Parathyroid adenoma (tissue), 2 donors: Measurements from ENCODE around the gene PARP2.

Experiments used
- H2AFZ ChIP-seq: fragments of 300-600 bp; sonication (generic); one replicate; pipeline ENCODE4 v1.7.0; 2017; ENCODE audit warnings: antibody characterized with exemption, mild to moderate bottlenecking
- H3K27ac ChIP-seq: fragments of 300-600 bp; sonication (generic); one replicate; pipeline ENCODE4 v1.7.0; 2017
- H3K27me3 ChIP-seq: fragments of 300-600 bp; sonication (generic); one replicate; pipeline ENCODE4 v1.7.0; 2017; ENCODE audit warnings: low read length; ENCODE audit not compliant: control insufficient read depth, insufficient read depth
- H3K36me3 ChIP-seq: fragments of 300-600 bp; sonication (generic); one replicate; pipeline ENCODE4 v1.7.0; 2017; ENCODE audit warnings: low read length; ENCODE audit not compliant: control insufficient read depth, insufficient read depth
- H3K4me1 ChIP-seq: fragments of 300-600 bp; sonication (generic); one replicate; pipeline ENCODE4 v1.7.0; 2017; ENCODE audit warnings: control low read depth
- H3K4me2 ChIP-seq: fragments of 300-600 bp; sonication (generic); one replicate; pipeline ENCODE4 v1.7.0; 2017; ENCODE audit warnings: low read length
- H3K4me3 ChIP-seq: fragments of 300-600 bp; sonication (generic); one replicate; pipeline ENCODE4 v1.7.0; 2017; ENCODE audit warnings: low read depth, low read length
- H3K79me2 ChIP-seq: fragments of 300-600 bp; sonication (generic); one replicate; pipeline ENCODE4 v1.7.0; 2017; ENCODE audit warnings: control low read depth
- H3K9ac ChIP-seq: fragments of 300-600 bp; sonication (generic); one replicate; pipeline ENCODE4 v1.7.0; 2017; ENCODE audit warnings: mild to moderate bottlenecking
- H3K9me3 ChIP-seq: fragments of 300-600 bp; sonication (generic); one replicate; pipeline ENCODE4 v1.7.0; 2017; ENCODE audit warnings: low read length; ENCODE audit not compliant: control insufficient read depth
- TF ChIP-seq, protein P1 (sequence below): fragments of 300-600 bp; sonication (generic); IDR thresholded peaks from one replicate; pipeline ENCODE4 v1.7.0; 2017; ENCODE audit warnings: antibody characterized with exemption, mild to moderate bottlenecking
- donor health status: primary hyperparathyroidism.

PARP2 gene

DNA sequence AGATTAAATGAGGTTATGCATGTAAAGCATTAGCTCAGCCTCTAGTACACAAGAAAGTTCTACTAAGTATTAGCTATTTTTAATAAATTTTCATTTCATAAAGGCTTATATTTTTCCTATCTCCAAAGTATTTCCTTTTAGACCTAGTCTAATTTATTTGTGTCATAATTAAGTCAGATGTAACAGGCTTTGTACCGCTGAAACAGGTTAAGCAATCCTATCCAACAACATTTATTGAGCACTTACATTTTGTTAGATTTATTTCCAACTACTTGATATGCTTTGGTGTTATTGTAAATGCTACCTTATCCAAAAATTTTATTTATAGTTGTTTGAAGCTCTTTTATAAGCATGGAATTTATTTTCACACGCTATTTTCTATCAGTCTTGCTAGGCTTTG, 1.8 kb upstream of the PARP2 start:
- Histone ChIP-seq H3K4me1 (no peaks in the 10 kb centered on the region), H3K27ac (peak overlapping the region; percentile 88), H3K9ac (no peak overlapping the region), H3K9me3 (no peaks in the 10 kb centered on the region), H3K36me3 (no peaks in the 10 kb centered on the region), H3K4me3 (peak overlapping the region; percentile 85), H2AFZ (peak overlapping the region; percentile 93), H3K79me2 (no peaks in the 10 kb centered on the region), H3K4me2 (peak overlapping the region; percentile 73), H3K27me3 (no peaks in the 10 kb centered on the region)
- TF ChIP-seq, protein P1, sequence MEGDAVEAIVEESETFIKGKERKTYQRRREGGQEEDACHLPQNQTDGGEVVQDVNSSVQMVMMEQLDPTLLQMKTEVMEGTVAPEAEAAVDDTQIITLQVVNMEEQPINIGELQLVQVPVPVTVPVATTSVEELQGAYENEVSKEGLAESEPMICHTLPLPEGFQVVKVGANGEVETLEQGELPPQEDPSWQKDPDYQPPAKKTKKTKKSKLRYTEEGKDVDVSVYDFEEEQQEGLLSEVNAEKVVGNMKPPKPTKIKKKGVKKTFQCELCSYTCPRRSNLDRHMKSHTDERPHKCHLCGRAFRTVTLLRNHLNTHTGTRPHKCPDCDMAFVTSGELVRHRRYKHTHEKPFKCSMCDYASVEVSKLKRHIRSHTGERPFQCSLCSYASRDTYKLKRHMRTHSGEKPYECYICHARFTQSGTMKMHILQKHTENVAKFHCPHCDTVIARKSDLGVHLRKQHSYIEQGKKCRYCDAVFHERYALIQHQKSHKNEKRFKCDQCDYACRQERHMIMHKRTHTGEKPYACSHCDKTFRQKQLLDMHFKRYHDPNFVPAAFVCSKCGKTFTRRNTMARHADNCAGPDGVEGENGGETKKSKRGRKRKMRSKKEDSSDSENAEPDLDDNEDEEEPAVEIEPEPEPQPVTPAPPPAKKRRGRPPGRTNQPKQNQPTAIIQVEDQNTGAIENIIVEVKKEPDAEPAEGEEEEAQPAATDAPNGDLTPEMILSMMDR = no peak

DNA sequence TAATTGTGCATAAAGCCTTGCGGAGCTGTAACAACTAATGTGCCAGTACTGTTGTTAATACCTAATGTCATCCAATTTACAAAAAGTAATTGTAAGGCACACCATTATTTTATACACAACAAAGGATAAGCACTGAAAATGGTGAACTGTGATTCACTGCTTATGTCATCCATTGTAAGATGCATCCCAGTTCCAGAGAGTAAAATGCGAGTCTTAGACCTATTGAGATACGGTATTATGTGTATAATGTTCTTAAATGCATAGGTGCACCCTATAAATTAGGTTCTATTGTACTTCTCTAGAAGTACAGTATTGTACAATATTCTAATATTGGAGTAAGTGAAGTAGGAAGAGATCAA, 406 bp downstream of the PARP2 start:
- Histone ChIP-seq H3K4me3 (peak overlapping the region; percentile 85), H3K27ac (peak overlapping the region; percentile 88), H2AFZ (peak overlapping the region; percentile 93), H3K4me1 (no peaks in the 10 kb centered on the region), H3K9me3 (no peaks in the 10 kb centered on the region), H3K27me3 (no peaks in the 10 kb centered on the region), H3K79me2 (no peaks in the 10 kb centered on the region), H3K9ac (peak overlapping the region; percentile 15), H3K36me3 (no peaks in the 10 kb centered on the region), H3K4me2 (peak overlapping the region; percentile 76)
- TF ChIP-seq, protein P1 = no peak

DNA sequence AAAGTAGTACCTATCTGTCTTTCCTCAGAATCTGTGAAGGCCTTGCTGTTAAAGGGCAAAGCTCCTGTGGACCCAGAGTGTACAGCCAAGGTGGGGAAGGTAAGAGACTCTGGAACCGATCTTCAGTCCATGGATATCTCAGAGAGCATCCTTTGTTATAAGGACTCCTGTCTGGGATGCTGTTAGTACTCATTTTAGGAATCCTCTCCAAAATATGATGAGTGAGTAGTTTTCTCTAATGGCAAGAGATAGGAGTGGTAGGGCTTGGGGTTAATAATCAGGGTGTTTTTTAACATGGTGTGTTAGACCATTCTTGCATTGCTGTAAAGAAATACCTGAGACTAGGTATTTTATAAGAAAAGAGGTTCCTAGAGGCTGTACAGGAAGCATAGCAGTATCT, 1.9 kb downstream of the PARP2 start:
- no peaks in the 10 kb centered on the region for H3K79me2 ChIP-seq
- no peak overlapping the region for H3K4me3 ChIP-seq
- H3K27me3 ChIP-seq = no peaks in the 10 kb centered on the region
- H3K36me3 ChIP-seq = no peaks in the 10 kb centered on the region
- no peaks in the 10 kb centered on the region for H3K9me3 ChIP-seq
- no peak overlapping the region for H3K27ac ChIP-seq
- H2AFZ ChIP-seq = no peak overlapping the region
- H3K4me1 ChIP-seq = no peaks in the 10 kb centered on the region
- TF ChIP-seq, protein P1 = no peak
- no peak overlapping the region for H3K4me2 ChIP-seq
- no peak overlapping the region for H3K9ac ChIP-seq

DNA sequence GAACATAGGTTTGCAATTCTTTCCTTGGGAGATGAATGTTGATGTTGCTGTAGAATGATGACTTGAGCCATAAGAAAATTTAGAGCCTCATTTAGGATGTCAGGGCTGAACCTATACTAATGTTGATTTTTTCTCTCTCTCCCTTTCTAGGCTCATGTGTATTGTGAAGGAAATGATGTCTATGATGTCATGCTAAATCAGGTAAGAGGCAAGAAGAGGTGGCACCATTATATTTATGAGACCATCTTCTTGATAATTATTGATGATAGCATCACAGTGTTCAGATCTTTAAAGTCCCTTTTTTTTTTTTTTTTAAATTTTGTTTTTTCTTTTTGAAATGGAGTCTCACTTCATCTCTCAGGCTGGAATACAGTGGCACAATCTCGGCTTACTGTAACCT, 3.3 kb downstream of the PARP2 start:
- Histone ChIP-seq H3K4me2 (no peak overlapping the region), H3K4me3 (no peak overlapping the region), H2AFZ (no peak overlapping the region), H3K4me1 (no peaks in the 10 kb centered on the region), H3K9ac (no peak overlapping the region), H3K79me2 (no peaks in the 10 kb centered on the region), H3K27me3 (no peaks in the 10 kb centered on the region), H3K36me3 (no peaks in the 10 kb centered on the region), H3K27ac (no peak overlapping the region), H3K9me3 (no peaks in the 10 kb centered on the region)
- TF ChIP-seq, protein P1 = no peak

DNA sequence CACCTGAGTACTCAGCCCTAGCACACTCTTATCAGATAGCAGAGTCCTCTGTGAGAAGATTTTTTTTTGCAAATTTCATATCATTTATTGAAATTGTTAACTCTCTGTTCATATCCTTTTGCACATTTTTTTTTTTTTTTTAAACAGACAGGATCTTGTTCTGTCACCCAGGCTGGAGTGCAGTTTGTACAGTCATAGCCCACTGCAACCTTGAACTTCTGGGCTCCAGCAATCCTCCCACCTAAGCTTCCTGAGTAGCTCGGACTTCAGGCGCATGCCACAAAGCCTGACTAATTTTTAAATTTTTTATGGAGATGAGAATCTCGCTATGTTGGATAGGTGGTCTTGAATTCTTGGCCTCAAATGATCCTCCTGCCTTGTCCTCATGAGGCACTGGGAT, 4.3 kb downstream of the PARP2 start:
- no peak overlapping the region for H3K9ac ChIP-seq
- H3K4me1 ChIP-seq = no peaks in the 10 kb centered on the region
- H3K27me3 ChIP-seq = no peaks in the 10 kb centered on the region
- H3K4me2 ChIP-seq = no peak overlapping the region
- H3K27ac ChIP-seq = no peak overlapping the region
- TF ChIP-seq, protein P1 = no peak
- H3K4me3 ChIP-seq = no peak overlapping the region
- H3K9me3 ChIP-seq = no peaks in the 10 kb centered on the region
- no peaks in the 10 kb centered on the region for H3K79me2 ChIP-seq
- no peaks in the 10 kb centered on the region for H3K36me3 ChIP-seq
- no peak overlapping the region for H2AFZ ChIP-seq
